ENCODE measurements around the gene PPP2R2B. TPM values are rescaled to one million over a fixed set of nuclear protein-coding genes. Genes with fewer than 3 reads are reported as not detected.
A peak's percentile ranks its signal among the peaks of the same experiment; 100 is the strongest.

PPP2R2B gene
- total RNA-seq, 1 experiment from 2014 or later, result not detected

DNA sequence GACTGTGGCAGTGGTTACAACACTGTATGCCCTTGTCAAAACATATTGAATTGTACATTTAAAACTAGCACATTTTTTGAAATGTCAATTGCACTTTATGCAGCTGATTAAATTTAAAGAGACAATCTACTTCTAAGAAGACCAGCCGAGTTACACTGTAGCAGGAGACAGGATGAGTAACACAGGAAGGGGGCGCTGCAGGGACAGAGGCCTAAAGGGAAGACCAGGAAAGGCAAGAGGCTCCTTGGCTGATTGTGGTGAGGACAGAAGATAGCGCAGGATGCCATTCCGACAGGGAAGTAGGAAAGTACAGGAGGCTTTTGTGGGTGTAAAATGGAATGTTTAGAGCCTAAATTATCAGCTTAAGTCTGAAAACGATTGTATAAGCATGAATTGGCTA, 28.2 kb upstream of the PPP2R2B start:
- TF ChIP-seq, protein P1, sequence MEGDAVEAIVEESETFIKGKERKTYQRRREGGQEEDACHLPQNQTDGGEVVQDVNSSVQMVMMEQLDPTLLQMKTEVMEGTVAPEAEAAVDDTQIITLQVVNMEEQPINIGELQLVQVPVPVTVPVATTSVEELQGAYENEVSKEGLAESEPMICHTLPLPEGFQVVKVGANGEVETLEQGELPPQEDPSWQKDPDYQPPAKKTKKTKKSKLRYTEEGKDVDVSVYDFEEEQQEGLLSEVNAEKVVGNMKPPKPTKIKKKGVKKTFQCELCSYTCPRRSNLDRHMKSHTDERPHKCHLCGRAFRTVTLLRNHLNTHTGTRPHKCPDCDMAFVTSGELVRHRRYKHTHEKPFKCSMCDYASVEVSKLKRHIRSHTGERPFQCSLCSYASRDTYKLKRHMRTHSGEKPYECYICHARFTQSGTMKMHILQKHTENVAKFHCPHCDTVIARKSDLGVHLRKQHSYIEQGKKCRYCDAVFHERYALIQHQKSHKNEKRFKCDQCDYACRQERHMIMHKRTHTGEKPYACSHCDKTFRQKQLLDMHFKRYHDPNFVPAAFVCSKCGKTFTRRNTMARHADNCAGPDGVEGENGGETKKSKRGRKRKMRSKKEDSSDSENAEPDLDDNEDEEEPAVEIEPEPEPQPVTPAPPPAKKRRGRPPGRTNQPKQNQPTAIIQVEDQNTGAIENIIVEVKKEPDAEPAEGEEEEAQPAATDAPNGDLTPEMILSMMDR (conservative IDR thresholded peaks at IDR 0.05; ENCODE audit: low read depth, low read length), result peak; percentile 62
- no peak for TF ChIP-seq EZH2 (IDR thresholded peaks at IDR 0.05; ENCODE audit: borderline replicate concordance, low read depth, low read length, poor library complexity, severe bottlenecking)
- DNase-seq (ENCODE audit: low spot score), result peak; percentile 39
- peaks cover 15% of the 10 kb centered on the region for H3K27me3 ChIP-seq (replicated peaks; ENCODE audit: insufficient read depth, low read depth, low read length, poor library complexity)
- no TSS peak for BruUV-seq (replicated peaks)
- no peak overlapping the region for H3K4me3 ChIP-seq (ENCODE audit: low read depth, low read length, poor library complexity, severe bottlenecking)
- H3K9me3 ChIP-seq (ENCODE audit: low read depth, low read length, poor library complexity, severe bottlenecking), result no peaks in the 10 kb centered on the region
- ChIA-PET POLR2A (ENCODE audit: low non-redundant PET) (no interaction called here), CTCF (no interaction called here)
- H3K36me3 ChIP-seq (ENCODE audit: insufficient read depth, low read length, poor library complexity, severe bottlenecking), result no peaks in the 10 kb centered on the region
- H3K4me1 ChIP-seq (ENCODE audit: insufficient read depth, low read length, poor library complexity, severe bottlenecking), result no peaks in the 10 kb centered on the region
- no peak overlapping the region for H3K27ac ChIP-seq (ENCODE audit: low read depth, low read length, poor library complexity, severe bottlenecking)
- intact Hi-C loops (cut with micrococcal nuclease; ENCODE audit: unreplicated experiment), result no loop called here

DNA sequence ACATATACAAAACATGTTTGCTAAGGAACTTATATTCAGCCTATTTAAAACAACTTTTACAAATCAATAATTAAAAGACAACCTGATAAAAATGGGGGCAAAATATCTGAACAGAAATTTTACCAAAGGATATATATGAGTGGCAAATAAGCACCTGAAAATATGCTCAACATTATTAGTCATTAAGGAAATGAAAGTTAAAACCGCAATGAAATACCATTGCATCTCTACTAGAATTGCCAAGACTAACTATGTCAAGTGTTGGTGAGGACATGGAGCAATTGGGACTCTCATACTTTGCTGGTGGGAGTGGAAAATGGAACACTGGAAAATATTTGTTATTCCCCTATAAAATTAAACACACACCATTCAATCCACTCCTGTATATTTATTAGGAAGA, 26.3 kb upstream of the PPP2R2B start:
- no peak for DNase-seq (ENCODE audit: low spot score)
- POLR2A ChIA-PET (ENCODE audit: low non-redundant PET), result no interaction called here
- H3K4me3 ChIP-seq (ENCODE audit: low read depth, low read length, poor library complexity, severe bottlenecking), result no peak overlapping the region
- TF ChIP-seq, protein P1 (conservative IDR thresholded peaks at IDR 0.05; ENCODE audit: low read depth, low read length), result no peak
- no peak for TF ChIP-seq EZH2 (IDR thresholded peaks at IDR 0.05; ENCODE audit: borderline replicate concordance, low read depth, low read length, poor library complexity, severe bottlenecking)
- peaks cover 15% of the 10 kb centered on the region for H3K27me3 ChIP-seq (replicated peaks; ENCODE audit: insufficient read depth, low read depth, low read length, poor library complexity)
- no peaks in the 10 kb centered on the region for H3K9me3 ChIP-seq (ENCODE audit: low read depth, low read length, poor library complexity, severe bottlenecking)
- H3K27ac ChIP-seq (ENCODE audit: low read depth, low read length, poor library complexity, severe bottlenecking), result no peak overlapping the region
- intact Hi-C loops (cut with micrococcal nuclease; ENCODE audit: unreplicated experiment), result no loop called here
- BruUV-seq (replicated peaks), result no TSS peak
- H3K4me1 ChIP-seq (ENCODE audit: insufficient read depth, low read length, poor library complexity, severe bottlenecking), result no peaks in the 10 kb centered on the region
- CTCF ChIA-PET, result no interaction called here
- no peaks in the 10 kb centered on the region for H3K36me3 ChIP-seq (ENCODE audit: insufficient read depth, low read length, poor library complexity, severe bottlenecking)

DNA sequence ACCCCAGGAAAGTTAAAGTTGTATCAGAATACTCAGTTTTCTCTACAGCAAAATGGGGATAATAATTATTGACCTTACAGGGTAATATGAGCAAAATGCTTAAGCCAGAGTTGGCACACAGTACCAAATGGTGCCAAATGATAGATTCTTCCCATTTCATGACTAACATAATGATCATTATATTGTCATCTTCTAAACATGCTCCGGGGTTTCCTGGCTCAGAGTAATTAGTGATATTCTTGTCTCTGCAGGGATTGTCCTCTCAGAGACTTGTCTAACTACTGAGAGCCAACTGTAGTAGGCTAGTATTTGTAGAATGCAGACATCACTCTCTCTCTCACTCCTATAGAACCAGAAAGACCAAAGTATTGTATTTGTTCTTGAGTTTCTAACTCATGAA, 25.2 kb upstream of the PPP2R2B start:
- Histone ChIP-seq H3K27ac (ENCODE audit: low read depth, low read length, poor library complexity, severe bottlenecking) (no peak overlapping the region), H3K9me3 (ENCODE audit: low read depth, low read length, poor library complexity, severe bottlenecking) (no peaks in the 10 kb centered on the region), H3K27me3 (replicated peaks; ENCODE audit: insufficient read depth, low read depth, low read length, poor library complexity) (peaks cover 15% of the 10 kb centered on the region), H3K4me3 (ENCODE audit: low read depth, low read length, poor library complexity, severe bottlenecking) (no peak overlapping the region), H3K4me1 (ENCODE audit: insufficient read depth, low read length, poor library complexity, severe bottlenecking) (no peaks in the 10 kb centered on the region), H3K36me3 (ENCODE audit: insufficient read depth, low read length, poor library complexity, severe bottlenecking) (no peaks in the 10 kb centered on the region)
- ChIA-PET CTCF (no interaction called here), POLR2A (ENCODE audit: low non-redundant PET) (no interaction called here)
- no peak for DNase-seq (ENCODE audit: low spot score)
- TF ChIP-seq, protein P1 (conservative IDR thresholded peaks at IDR 0.05; ENCODE audit: low read depth, low read length), result no peak
- no peak for TF ChIP-seq EZH2 (IDR thresholded peaks at IDR 0.05; ENCODE audit: borderline replicate concordance, low read depth, low read length, poor library complexity, severe bottlenecking)
- intact Hi-C loops (cut with micrococcal nuclease; ENCODE audit: unreplicated experiment), result no loop called here
- no TSS peak for BruUV-seq (replicated peaks)
